ENCODE results near the gene RANBP10. TPM values are rescaled to one million over a fixed set of nuclear protein-coding genes. Genes with fewer than 3 reads are reported as not detected.

The RANBP10 gene
- total and polyA plus RNA-seq, 2 experiments from 2014 or later: 8.0 to 13.6 TPM

GRCh38 chr16:67767953-67768352, 38.4 kb downstream of the RANBP10 start:
- Histone ChIP-seq H3K36me3 (no peaks in the 10 kb centered on the region), H3K9me3 (ENCODE audit: low read depth) (no peaks in the 10 kb centered on the region), H3K4me1 (ENCODE audit: low read depth) (no peaks in the 10 kb centered on the region), H3K4me3 (no peak overlapping the region), H3K27me3 (peaks cover 98% of the 10 kb centered on the region), H3K27ac (no peak overlapping the region)
- TF ChIP-seq CTCF (IDR thresholded peaks at IDR 0.05; ENCODE audit: low read depth, low read length): no peak
- DNase-seq (ENCODE audit: low read depth in 1 of 2, low spot score in 1 of 2): peak in 1 of 2 donors; percentile 66

- Histone ChIP-seq H3K27ac (no peak overlapping the region), H3K4me3 (no peak overlapping the region), H3K27me3 (peaks cover 98% of the 10 kb centered on the region), H3K4me1 (ENCODE audit: low read depth) (no peaks in the 10 kb centered on the region), H3K9me3 (ENCODE audit: low read depth) (no peaks in the 10 kb centered on the region), H3K36me3 (no peaks in the 10 kb centered on the region)
- TF ChIP-seq CTCF (IDR thresholded peaks at IDR 0.05; ENCODE audit: low read depth, low read length): no peak
- no peak for DNase-seq (ENCODE audit: low read depth in 1 of 2, low spot score in 1 of 2)
These were observed 40.1 kb downstream of the RANBP10 start for GRCh38 chr16:67766291-67766690.

- Histone ChIP-seq H3K9me3 (ENCODE audit: low read depth) (no peaks in the 10 kb centered on the region), H3K4me3 (no peak overlapping the region), H3K4me1 (ENCODE audit: low read depth) (no peaks in the 10 kb centered on the region), H3K36me3 (no peaks in the 10 kb centered on the region), H3K27ac (no peak overlapping the region), H3K27me3 (peaks cover 100% of the 10 kb centered on the region)
- peak in 1 of 2 donors; percentile 10 for DNase-seq (ENCODE audit: low read depth in 1 of 2, low spot score in 1 of 2)
- TF ChIP-seq CTCF (IDR thresholded peaks at IDR 0.05; ENCODE audit: low read depth, low read length): no peak
These were observed 42.1 kb downstream of the RANBP10 start for GRCh38 chr16:67764158-67764667.

- no peak for TF ChIP-seq CTCF (IDR thresholded peaks at IDR 0.05; ENCODE audit: low read depth, low read length)
- Histone ChIP-seq H3K27ac (no peak overlapping the region), H3K9me3 (ENCODE audit: low read depth) (no peaks in the 10 kb centered on the region), H3K36me3 (no peaks in the 10 kb centered on the region), H3K4me3 (no peak overlapping the region), H3K4me1 (ENCODE audit: low read depth) (no peaks in the 10 kb centered on the region), H3K27me3 (peaks cover 100% of the 10 kb centered on the region)
- no peak for DNase-seq (ENCODE audit: low read depth in 1 of 2, low spot score in 1 of 2)
These were observed 43.3 kb downstream of the RANBP10 start for GRCh38 chr16:67763066-67763465.

GRCh38 chr16:67762385-67762784, 44.0 kb downstream of the RANBP10 start:
- DNase-seq (ENCODE audit: low read depth in 1 of 2, low spot score in 1 of 2): no peak
- TF ChIP-seq CTCF (IDR thresholded peaks at IDR 0.05; ENCODE audit: low read depth, low read length): no peak
- Histone ChIP-seq H3K9me3 (ENCODE audit: low read depth) (no peaks in the 10 kb centered on the region), H3K27ac (no peak overlapping the region), H3K27me3 (peaks cover 100% of the 10 kb centered on the region), H3K4me3 (no peak overlapping the region), H3K4me1 (ENCODE audit: low read depth) (no peaks in the 10 kb centered on the region), H3K36me3 (no peaks in the 10 kb centered on the region)

GRCh38 chr16:67761924-67762323, 44.4 kb downstream of the RANBP10 start:
- H3K4me1 ChIP-seq (ENCODE audit: low read depth): no peaks in the 10 kb centered on the region
- no peak overlapping the region for H3K27ac ChIP-seq
- H3K27me3 ChIP-seq: peaks cover 100% of the 10 kb centered on the region
- H3K9me3 ChIP-seq (ENCODE audit: low read depth): no peaks in the 10 kb centered on the region
- no peak for DNase-seq (ENCODE audit: low read depth in 1 of 2, low spot score in 1 of 2)
- H3K4me3 ChIP-seq: no peak overlapping the region
- TF ChIP-seq CTCF (IDR thresholded peaks at IDR 0.05; ENCODE audit: low read depth, low read length): no peak
- no peaks in the 10 kb centered on the region for H3K36me3 ChIP-seq

Measured in cardiac muscle cell (in vitro differentiated cells and primary cell).